ENCODE results near the gene NUDT16L1.

GRCh38 chr16:4660454-4661007 lies 32.8 kb upstream of the NUDT16L1 start:
- TF ChIP-seq EZH2 (IDR thresholded peaks at IDR 0.05) (no peak), POLR2AphosphoS5 (IDR thresholded peaks at IDR 0.05; ENCODE audit: borderline replicate concordance, low read depth, low read length) (no peak), FOXP2 (optimal IDR thresholded peaks at IDR 0.05; ENCODE audit: control extremely low read depth, extremely low read length, insufficient read depth) (no peak)
